ENCODE results near the gene GDPD2.
"Not testable (repeated sequence)": the region's sequence is repeated elsewhere in the genome, so short reads cannot be mapped to it uniquely, and the experiment has no call there.

Gene GDPD2, protein sequence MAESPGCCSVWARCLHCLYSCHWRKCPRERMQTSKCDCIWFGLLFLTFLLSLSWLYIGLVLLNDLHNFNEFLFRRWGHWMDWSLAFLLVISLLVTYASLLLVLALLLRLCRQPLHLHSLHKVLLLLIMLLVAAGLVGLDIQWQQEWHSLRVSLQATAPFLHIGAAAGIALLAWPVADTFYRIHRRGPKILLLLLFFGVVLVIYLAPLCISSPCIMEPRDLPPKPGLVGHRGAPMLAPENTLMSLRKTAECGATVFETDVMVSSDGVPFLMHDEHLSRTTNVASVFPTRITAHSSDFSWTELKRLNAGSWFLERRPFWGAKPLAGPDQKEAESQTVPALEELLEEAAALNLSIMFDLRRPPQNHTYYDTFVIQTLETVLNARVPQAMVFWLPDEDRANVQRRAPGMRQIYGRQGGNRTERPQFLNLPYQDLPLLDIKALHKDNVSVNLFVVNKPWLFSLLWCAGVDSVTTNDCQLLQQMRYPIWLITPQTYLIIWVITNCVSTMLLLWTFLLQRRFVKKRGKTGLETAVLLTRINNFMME

GRCh38 chrX:70422851-70423341 lies at the start of gene GDPD2:
Gene GDPD2, plus strand, starts transcription at chrX:70423314. Its CDS starts 1,671 bp downstream, at chrX:70424985.
- DNase-seq: peak; percentile 49

DNA sequence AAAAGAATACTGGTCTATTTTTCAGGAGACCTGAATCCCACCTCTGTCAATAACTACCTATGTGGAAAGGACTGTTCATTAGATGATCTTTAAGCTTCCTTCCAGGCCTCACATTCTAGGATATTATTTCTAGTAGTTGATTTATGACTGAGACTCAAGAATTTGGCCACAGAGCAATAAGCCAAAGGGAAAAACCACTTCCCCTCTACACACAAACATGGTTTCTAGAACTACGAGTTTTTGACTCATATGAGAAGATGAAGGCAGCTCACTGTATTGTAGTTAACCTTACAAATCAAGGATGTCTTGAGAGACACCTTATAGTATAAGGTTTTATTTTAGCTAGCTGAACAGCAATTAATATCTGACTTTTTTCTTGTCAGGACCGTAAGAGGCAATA lies 36.9 kb upstream of the GDPD2 start:
- DNase-seq: no peak

- DNase-seq: no peak
These were observed 24.2 kb upstream of the GDPD2 start for GRCh38 chrX:70398899-70399298.

DNA sequence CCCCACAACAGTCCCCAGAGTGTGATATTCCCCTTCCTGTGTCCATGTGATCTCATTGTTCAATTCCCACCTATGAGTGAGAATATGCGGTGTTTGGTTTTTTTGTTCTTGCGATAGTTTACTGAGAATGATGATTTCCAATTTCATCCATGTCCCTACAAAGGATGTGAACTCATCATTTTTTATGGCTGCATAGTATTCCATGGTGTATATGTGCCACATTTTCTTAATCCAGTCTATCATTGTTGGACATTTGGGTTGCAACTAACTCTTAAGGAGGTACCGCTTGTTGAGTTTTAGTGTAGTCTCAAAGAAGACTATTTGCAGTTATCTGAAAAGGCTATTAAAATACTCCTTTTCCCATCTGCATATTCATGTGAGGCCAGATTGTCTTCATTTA lies 22.9 kb upstream of the GDPD2 start:
- DNase-seq: not testable (repeated sequence)

DNA sequence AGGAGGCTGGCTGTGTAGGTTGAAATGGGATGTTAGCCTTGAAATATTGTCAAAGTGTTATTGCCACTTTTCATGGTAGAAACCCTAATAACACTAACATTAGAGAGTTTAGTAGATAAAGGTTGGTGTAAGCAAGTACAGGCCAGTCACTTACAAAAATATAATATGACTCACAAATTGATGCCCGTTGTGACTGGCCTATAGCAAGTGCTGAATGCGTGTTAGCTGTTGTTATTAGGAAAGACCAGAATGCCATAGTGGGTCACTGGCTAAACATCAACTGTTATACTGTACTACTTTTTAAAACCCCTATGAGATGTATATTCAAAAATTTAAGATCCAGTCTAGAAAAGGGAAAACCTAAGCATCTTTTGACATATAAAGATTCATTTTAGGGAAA lies 20.4 kb upstream of the GDPD2 start:
- DNase-seq: no peak

GRCh38 chrX:70405003-70405402 lies 18.1 kb upstream of the GDPD2 start:
- no peak for DNase-seq

- no peak for DNase-seq
These were observed 12.2 kb upstream of the GDPD2 start for GRCh38 chrX:70410921-70411320.

GRCh38 chrX:70411475-70411874 lies 11.6 kb upstream of the GDPD2 start:
- DNase-seq: no peak

DNA sequence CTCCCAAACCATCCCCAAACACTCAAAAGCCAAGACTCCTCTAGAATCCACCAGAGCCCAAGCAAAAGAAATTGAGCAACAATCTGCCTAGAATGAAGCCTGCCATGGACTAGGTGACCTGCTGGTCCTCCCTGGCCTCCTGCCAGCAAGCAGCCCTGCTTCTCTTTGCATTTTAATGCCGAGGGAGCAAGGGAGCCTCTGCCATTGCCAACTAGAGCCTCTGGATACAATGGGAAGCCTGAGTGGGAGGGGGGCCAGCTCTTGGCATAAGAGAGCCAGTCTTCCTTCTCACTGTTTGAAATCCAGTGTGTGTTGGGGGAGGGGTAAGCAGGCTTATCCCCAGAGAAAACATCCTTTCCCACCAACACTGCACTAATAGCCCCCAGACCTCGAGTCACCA lies 1.5 kb upstream of the GDPD2 start:
- DNase-seq: no peak

DNA sequence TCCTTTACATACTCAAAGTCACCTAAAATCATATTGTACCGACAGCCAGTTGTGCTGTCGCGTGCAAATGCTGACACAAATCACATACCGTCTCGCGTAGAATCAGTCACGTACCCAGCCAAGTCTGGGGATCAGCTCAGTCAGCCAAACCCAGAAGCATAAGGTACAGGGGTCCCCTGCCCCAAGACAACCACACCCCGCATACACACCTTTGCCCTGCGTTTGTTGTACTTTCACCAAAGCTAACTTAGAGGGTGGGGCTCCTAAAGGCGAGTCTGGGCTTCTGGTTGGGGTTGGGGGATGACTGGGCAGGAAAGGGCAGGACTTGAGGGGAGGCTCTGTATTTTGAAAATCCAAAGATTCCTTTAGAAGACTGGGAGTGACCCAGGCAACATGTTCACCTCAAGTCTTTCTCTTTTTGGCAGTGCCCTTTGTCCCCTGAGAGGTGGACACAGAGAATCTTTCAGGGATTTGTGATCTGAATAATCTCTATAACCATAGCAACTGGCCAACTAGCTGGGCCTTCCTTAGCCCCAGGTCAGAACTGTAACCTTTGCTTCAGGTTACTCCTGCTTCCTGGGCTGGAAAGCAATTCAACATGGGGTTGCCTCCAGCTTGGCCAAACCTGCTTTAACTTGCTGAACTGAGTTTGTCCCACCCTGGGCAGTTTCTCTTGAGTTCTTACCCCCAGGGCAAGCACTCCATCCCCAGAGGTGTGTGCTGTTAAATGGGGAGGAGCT lies 992 bp downstream of the GDPD2 start:
- no peak for DNase-seq

DNA sequence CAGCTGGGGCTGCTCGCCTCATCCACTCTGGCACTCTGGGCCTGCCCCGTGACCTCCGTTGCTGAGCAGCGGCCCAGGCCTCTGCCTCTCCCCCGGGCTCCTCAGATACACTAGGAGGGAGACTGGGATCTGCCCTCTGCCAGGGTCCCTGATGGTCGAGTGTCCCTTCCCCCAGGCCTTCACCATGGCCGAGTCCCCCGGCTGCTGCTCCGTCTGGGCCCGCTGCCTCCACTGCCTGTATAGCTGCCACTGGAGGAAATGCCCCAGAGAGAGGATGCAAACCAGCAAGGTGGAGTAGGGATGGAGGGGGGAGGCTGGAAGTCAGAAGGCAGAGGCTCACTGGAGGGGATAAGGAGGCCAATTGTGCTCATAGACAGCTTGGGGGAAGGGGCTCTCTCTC lies 1.7 kb downstream of the GDPD2 start:
- DNase-seq: no peak

DNA sequence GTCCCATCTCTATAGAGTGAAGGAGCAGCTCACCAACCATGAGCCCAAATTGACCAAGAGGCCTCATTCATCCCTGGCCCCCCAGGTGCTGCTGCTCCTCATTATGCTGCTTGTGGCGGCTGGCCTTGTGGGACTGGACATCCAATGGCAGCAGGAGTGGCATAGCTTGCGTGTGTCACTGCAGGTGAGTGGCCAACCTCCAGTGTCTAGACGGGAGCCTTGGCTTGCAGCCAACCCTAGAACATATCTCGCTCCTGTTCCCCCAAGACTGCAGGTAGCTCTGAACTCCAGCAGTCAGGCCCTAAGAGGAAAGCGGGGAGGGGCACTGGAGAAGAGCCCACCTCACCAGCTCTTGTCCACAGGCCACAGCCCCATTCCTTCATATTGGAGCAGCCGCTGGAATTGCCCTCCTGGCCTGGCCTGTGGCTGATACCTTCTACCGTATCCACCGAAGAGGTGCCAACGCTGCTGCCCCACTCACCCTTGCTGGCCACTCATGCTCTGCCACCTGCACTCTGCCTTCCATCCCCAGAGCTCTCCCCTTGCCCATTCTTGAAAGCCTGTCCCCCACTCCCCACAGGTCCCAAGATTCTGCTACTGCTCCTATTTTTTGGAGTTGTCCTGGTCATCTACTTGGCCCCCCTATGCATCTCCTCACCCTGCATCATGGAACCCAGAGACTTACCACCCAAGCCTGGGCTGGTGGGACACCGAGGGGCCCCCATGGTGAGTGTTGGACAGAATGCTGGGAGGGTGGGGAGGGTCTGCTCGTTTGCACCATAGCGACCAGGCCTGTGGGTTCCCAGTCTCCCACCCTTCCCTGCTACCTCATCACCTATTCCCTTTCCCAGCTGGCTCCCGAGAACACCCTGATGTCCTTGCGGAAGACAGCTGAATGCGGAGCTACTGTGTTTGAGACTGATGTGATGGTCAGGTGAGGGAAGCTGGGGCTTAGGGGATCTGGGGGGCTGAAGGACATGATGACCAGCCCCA lies 3.5 kb downstream of the GDPD2 start:
- DNase-seq: no peak

- no peak for DNase-seq
These were observed 4.3 kb downstream of the GDPD2 start for GRCh38 chrX:70427365-70427764.

DNA sequence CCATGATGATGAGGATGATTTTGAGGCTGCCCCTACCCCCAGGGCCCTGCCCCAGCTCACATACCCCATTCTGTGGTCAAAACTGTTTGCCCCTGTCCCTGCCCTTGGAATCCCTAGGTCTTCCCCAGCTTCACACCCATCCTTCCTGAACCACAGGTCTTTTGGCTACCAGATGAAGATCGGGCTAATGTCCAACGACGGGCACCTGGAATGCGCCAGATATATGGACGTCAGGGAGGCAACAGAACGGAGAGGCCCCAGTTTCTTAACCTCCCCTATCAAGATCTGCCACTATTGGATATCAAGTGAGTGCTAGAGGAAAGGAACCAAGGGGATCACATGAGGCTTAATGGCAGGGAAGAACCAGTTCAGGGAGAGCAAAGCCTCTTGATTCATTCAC lies 6.6 kb downstream of the GDPD2 start:
- DNase-seq: no peak

DNA sequence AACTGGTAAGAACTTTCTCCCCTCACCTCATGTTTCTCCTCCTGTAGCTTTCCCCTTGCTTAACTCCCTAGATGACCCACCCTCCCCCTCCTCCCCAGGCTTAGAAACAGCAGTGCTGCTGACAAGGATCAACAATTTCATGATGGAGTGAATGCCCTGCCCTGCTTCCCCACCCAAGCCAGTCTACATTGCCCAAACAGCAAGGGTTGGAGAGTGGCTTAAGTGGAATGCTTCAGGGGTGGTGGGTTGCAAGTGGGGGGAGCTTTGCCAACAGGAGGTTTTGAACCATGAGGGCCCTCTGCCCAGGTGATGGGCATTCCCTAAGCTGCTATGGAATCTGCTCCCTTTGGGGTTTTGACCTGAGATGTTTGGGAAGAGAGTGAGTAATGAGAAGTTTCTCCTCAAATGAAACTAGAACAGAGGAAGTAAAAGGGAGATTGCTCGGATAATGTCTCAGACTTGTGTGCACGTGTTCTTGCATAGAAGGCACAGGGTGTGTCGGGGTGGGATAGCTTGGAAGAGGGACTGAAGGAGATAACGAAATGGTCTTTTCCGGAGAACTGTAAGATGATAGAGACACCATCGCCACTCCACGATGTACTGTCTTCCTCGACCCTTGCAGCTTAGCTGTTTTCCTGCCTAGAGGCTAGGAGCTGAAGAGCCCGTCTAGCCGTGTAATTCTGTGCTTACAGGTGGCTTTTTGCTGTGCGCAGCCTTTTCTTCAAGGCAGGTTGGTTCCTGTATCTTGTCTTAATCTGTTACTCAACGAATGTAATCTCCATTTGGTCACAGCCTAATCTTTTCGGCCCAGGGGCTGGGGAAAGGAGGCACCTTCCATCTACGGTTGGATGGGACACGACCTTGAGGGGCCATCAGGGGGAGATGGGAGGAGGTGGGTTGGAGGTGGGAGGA lies 10.1 kb downstream of the GDPD2 start:
- DNase-seq: no peak

DNA sequence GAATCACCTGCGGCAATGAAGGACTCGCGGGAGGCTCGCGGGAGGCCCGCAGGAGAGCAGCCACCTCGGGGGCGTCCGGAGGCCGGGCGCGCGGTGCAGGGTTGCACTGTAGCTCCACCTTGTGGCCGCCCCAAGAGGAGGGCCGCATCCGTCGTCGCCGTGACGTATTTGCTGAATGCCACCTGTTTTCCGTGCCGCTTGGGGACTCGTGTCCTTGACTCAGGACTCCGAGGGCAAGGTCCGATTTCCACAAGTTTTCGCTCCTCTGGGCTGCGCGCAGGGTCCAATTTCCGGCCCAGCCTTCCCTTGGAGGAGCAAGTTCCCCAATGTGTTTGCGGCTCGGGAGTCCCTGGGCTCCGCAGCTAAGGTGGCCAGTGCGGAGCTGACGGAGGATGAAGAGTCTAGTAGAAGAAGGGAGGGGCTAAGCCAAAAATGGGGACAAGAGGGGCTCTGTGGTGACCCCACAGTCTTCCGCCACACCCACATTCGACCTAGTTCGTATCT lies 10.8 kb downstream of the GDPD2 start:
- peak; percentile 38 for DNase-seq

GRCh38 chrX:70434352-70434866 lies 11.3 kb downstream of the GDPD2 start:
- peak; percentile 67 for DNase-seq

DNA sequence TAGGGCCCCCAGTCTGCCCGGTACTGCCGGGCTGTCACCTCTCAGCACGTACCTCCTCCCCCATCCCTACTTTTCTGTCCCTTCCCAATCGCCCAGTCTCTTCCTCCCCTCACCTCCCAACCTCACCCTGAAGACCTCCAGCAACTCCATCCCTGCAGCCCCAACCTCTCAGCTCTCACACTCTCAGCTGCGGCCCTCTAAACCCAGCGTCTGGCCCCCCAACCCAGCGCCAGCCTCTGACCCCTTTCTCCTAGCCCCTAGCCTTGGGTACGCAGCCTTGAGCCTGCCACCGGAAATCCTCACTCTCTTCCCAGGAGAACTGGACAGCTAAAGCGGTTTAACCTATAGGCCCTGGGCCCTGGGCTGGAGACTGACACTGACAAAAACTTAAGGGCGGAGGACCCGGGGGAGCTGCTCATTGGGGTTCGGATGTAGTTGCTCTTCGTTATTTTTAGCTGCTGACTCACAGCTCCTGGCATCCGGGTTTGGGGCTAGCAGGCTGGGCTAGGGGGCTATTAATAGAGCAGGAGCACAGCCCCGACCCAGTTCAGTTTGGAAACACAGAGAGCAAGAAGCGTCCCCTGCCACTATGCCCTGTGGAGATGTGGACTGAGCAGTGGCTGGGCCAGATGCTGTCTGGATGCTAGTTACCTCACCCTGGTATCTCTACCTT lies 11.9 kb downstream of the GDPD2 start:
- DNase-seq: no peak

GRCh38 chrX:70436343-70436742 lies 13.2 kb downstream of the GDPD2 start:
- no peak for DNase-seq

GRCh38 chrX:70437011-70437410 lies 13.9 kb downstream of the GDPD2 start:
- DNase-seq: no peak
